ENCODE data around the gene GARNL3.

GARNL3 gene

DNA sequence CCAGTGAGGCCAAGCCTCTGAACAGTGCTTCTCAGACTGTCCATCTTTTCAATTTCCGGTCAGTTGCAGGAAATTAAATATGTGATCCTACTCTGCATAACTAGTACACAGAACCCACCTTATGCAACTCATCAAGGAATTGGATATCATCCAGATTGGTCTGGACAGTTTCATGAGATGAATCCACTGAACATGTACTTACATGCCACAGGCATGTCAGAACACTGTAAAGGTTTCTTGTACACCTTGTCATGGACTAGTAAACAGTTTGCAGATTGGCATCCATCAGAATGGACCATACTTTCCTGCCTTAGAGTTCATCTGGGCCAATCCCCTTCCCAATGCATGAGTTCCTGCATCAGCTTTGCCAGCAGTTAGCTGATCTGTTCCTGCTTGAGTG lies 30.4 kb downstream of the GARNL3 start:
- DNase-seq (ENCODE audit: low spot score), result no peak
- Histone ChIP-seq H3K4me3 (no peak overlapping the region), H3K27ac (no peak overlapping the region)
- TF ChIP-seq, protein P1, sequence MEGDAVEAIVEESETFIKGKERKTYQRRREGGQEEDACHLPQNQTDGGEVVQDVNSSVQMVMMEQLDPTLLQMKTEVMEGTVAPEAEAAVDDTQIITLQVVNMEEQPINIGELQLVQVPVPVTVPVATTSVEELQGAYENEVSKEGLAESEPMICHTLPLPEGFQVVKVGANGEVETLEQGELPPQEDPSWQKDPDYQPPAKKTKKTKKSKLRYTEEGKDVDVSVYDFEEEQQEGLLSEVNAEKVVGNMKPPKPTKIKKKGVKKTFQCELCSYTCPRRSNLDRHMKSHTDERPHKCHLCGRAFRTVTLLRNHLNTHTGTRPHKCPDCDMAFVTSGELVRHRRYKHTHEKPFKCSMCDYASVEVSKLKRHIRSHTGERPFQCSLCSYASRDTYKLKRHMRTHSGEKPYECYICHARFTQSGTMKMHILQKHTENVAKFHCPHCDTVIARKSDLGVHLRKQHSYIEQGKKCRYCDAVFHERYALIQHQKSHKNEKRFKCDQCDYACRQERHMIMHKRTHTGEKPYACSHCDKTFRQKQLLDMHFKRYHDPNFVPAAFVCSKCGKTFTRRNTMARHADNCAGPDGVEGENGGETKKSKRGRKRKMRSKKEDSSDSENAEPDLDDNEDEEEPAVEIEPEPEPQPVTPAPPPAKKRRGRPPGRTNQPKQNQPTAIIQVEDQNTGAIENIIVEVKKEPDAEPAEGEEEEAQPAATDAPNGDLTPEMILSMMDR (IDR thresholded peaks at IDR 0.05), result no peak

DNA sequence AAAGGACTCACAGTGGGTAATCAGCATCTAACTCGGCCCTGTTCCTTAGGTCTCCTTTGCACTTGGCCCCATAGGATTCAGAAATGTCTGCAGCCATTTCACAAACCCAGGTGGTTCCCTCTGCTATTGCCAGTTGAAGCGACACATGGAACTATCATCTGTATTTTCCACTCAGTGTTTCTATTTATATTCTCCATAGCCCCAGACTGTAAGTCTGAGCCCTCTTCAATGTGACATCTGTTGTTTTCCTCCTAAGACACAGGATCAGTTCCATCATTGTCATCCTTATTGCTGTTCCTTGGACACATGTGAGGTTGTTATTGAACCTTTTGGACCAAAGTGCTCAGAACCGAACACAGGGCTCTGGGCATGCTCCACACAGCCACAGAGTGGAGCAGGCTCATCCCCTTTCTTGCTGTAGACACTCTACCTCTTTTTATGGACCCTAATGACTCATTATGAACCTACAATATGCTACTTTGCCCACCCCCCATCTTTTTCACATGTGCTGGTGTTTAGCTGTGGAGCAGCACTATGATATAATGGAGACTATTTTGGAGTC lies 36.4 kb downstream of the GARNL3 start:
- no peak for DNase-seq (ENCODE audit: low spot score)
- no peak overlapping the region for H3K27ac ChIP-seq
- no peak overlapping the region for H3K4me3 ChIP-seq
- TF ChIP-seq, protein P1 (IDR thresholded peaks at IDR 0.05), result no peak

DNA sequence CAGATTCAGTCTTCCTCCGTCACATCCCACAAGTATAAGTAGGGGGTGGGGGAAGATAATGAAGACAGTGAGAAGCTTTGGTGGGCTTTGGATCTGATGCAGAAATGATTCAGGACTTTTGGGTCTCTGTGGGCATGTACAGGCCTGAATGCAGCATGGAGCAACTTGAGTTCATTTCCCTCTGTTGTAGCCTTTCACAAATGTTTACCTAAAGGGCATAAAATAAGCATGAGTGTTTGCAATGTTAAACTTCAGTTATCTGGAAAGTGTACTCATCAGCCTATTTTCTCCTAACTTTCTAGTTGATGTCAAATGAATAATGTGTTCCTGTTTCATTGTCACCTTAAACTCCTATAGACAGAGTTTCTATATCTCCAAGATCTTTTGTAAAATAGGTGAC lies 39.3 kb downstream of the GARNL3 start:
- TF ChIP-seq, protein P1 (IDR thresholded peaks at IDR 0.05), result no peak
- DNase-seq (ENCODE audit: low spot score), result no peak
- Histone ChIP-seq H3K27ac (no peak overlapping the region), H3K4me3 (no peak overlapping the region)

- no peak for DNase-seq (ENCODE audit: low spot score)
- TF ChIP-seq, protein P1 (IDR thresholded peaks at IDR 0.05), result no peak
- Histone ChIP-seq H3K4me3 (no peak overlapping the region), H3K27ac (no peak overlapping the region)
These were observed 40.7 kb downstream of the GARNL3 start for GRCh38 chr9:127305206-127305837.

GRCh38 chr9:127305838-127306226 lies 41.3 kb downstream of the GARNL3 start:
- H3K4me3 ChIP-seq, result no peak overlapping the region
- TF ChIP-seq, protein P1 (IDR thresholded peaks at IDR 0.05), result no peak
- no peak for DNase-seq (ENCODE audit: low spot score)
- H3K27ac ChIP-seq, result no peak overlapping the region

- Histone ChIP-seq H3K4me3 (no peak overlapping the region), H3K27ac (no peak overlapping the region)
- TF ChIP-seq, protein P1 (IDR thresholded peaks at IDR 0.05), result no peak
- no peak for DNase-seq (ENCODE audit: low spot score)
These were observed 43.2 kb downstream of the GARNL3 start for GRCh38 chr9:127307802-127308201.

Measured in coronary artery (tissue), 2 donors.